Activated CD4-positive, CD25-positive, alpha-beta regulatory T cell treated with anti-CD3 and anti-CD28 coated beads, Interleukin-2, amount 50 U/mL, for 16 hours (primary cell): Measurements from ENCODE around the gene PTH2.
"Not testable (repeated sequence)": the region's sequence is repeated elsewhere in the genome, so short reads cannot be mapped to it uniquely, and the experiment has no call there.

Experiments used
- DNase-seq: peaks from one replicate; pipeline ENCODE4 v3.0.0-alpha.2; 2020; ENCODE audit warnings: low read depth, low spot score

PTH2 gene

DNA sequence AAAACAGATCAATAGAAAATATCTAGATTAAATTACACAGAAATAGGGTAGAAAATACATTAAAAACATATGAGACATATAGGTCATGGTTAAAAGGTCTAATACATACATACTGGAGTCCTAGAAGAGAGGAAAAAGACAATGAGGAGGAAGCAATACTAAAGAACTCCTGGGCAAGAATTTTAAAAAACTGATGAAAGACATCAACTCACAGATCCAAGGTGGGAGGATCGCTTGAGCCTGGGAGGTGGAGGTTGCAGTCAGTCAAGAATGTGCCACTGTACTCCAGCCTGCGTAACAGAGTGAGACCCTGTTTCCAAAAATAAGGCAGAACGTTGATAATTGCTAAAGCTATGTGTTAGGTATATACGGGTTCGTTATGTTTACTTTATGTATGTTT is 40.6 kb downstream of the PTH2 start:
- DNase-seq: no peak

DNA sequence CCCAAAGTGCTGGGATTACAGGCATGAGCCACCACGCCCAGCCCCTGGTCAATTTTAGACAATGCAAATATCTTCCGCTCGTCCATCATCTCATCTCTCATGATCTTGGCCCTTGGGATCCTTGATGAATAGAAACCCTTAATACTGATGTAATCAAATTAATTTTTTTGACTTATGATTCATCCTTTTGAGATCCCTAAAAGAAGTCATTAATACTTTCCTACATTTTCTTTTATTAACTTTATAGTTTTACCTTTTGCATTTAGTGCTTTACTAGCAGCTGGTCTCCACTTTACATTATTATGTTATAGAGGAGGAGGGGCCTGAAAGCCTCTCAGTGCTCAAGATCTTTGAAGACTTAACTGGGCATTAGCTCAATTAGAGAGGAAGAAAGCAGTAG is 42.9 kb downstream of the PTH2 start:
- DNase-seq: no peak

DNA sequence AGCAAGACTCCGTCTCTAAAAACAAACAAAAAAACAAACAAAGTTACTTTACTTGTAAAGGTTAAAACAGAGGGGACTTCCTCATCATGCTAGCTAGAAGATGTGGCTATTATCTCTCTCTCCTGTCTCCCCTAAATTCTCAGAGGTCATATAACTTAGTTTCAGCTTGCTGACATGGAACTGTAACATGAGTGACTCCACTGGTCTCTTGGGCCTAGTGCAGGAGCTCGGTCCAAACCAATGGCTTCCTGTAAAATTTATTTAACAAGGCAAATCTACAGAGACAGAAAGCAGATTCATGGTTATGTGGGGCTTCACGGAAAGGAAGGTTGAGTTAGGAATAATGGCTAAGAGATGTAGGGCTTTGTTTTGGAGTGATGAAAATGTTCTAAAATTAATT is 44.7 kb downstream of the PTH2 start:
- no peak for DNase-seq

DNA sequence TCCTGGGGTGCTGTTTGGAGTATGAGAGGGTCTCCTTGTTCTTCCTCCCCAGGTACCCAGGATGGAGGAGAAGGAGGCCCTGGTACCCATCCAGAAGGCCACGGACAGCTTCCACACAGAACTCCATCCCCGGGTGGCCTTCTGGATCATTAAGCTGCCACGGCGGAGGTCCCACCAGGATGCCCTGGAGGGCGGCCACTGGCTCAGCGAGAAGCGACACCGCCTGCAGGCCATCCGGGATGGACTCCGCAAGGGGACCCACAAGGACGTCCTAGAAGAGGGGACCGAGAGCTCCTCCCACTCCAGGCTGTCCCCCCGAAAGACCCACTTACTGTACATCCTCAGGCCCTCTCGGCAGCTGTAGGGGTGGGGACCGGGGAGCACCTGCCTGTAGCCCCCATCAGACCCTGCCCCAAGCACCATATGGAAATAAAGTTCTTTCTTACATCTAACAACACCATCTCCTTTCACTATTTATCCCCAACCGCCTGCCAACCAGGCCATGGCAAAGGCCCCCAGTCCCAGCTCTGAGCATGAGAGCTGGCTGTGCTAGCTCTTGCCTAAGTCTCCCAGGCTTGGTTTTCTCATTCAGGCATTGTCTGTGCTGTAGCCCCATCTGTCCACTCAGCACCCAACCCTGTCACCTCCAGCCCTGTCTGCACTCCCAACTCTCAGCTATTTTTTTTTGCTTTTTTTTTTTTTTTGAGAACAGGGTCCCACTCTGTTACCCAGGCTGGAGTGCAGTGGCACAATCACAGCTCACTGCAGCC is 48.4 kb downstream of the PTH2 start:
- no peak for DNase-seq

DNA sequence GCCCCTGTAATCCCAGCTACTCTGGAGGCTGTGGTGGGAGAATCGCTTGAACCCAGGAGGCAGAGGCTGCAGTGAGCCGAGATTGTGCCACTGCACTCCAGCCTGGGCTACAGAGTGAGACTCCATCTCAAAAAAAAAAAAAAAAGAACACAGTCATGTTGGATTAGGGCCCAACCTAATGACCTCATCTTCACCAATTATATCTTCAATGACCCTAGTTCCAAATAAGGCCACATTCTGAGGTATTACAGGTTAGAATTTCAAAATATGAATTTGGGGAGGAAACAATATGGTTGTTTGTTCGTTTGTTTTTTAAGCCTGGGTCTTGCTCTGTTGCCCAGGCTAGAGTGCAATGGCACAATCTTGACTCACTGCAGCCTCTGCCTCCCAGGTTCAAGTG is 50.1 kb downstream of the PTH2 start:
- not testable (repeated sequence) for DNase-seq
